ENCODE data around the gene PLXNA3. TPM values are rescaled to one million over a fixed set of nuclear protein-coding genes. Genes with fewer than 3 reads are reported as not detected.

The PLXNA3 gene
- total RNA-seq, 1 donor from 2014 or later, result 49.0 TPM

DNA sequence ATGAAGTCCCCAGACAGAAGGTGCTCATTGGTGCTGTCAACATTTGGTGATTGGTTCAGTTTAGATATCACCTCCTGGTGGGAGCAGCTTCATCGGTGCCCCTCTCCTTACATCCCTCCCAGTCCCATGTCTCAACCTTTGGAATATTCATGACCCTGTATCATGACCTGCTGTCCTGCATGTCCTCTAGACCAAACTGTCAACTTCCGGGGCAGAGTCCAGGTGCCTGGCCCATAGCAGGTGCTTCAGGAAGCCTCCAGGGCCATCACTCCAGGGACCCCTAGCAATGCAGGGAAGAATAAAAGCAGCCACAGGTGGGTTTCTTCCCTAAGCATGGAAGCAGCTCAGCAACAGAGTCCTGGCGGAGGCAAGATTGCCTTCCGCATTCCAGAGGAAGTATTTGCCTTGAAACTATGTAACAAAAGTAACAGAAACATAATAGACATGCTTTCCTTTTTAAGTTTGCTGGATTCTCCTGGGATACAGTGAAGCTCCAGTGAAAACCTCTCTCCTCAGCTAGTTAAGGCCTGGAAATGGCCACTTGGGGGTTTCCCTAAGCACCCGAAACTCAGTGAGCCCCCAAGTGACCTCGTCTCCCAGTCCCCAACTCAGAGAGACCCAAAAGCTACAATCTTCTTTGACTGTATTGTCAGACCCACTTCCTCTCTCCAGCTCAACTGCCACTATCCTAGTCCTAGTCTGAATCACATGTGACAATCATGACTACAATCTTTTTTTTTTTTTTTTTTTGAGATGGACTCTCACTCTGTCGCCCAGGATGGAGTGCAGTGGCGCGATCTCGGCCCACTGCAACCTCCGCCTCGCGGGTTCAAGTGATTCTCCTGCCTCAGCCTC lies 30.9 kb upstream of the PLXNA3 start:
- Histone ChIP-seq H3K4me1 (peaks cover 3% of the 10 kb centered on the region), H3K27me3 (no peaks in the 10 kb centered on the region), H3K4me3 (peak overlapping the region; percentile 65), H3K27ac (peak overlapping the region; percentile 83), H3K36me3 (peaks cover 4% of the 10 kb centered on the region), H3K9me3 (no peaks in the 10 kb centered on the region)
- TF ChIP-seq, protein P1, sequence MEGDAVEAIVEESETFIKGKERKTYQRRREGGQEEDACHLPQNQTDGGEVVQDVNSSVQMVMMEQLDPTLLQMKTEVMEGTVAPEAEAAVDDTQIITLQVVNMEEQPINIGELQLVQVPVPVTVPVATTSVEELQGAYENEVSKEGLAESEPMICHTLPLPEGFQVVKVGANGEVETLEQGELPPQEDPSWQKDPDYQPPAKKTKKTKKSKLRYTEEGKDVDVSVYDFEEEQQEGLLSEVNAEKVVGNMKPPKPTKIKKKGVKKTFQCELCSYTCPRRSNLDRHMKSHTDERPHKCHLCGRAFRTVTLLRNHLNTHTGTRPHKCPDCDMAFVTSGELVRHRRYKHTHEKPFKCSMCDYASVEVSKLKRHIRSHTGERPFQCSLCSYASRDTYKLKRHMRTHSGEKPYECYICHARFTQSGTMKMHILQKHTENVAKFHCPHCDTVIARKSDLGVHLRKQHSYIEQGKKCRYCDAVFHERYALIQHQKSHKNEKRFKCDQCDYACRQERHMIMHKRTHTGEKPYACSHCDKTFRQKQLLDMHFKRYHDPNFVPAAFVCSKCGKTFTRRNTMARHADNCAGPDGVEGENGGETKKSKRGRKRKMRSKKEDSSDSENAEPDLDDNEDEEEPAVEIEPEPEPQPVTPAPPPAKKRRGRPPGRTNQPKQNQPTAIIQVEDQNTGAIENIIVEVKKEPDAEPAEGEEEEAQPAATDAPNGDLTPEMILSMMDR (IDR thresholded peaks at IDR 0.05), result no peak
- intact Hi-C loops (cut with DNase I), result no loop called here
- no peak for DNase-seq
- no peak for ATAC-seq

DNA sequence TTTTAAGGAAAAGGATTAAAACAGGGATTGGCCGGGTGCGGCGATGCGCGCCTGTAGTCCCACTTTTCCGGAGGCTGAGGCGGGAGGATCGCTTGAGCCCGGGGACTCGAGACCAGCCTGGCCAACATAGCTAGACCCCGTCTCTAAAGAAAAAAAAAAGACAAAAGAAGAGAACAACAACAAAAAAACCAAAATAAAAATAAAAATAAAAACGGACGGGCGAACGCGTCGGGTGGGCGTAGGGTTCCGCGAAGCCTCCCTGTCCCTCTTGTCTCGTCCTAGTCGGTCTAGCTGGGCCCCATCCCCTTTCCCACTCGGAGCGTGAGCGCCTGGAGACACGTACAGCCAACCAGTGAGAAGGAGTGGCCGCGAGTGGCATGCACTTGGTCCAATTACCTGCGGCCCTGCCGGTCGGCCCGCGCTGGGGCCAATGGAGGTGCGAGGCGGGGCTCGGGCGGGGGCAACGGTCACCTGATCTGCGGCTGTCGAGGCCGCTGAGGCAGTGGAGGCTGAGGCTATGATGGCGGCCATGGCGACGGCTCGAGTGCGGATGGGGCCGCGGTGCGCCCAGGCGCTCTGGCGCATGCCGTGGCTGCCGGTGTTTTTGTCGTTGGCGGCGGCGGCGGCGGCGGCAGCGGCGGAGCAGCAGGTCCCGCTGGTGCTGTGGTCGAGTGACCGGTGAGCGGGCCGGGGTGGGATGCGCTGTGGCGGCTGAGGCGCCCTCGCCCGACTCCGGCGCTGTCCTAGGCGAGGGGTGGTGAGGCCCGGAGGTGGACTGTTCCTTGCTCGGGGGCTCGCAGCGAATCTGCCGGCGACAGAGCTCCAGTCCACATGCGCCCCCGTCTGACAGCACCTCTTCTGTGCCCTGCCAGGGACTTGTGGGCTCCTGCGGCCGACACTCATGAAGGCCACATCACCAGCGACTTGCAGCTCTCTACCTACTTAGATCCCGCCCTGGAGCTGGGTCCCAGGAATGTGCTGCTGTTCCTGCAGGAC lies 29.6 kb upstream of the PLXNA3 start, which contains the start of gene ATP6AP1:
Gene ATP6AP1 (plus strand): TSS at position 502 of the 996 bp plus-strand sequence. CDS start 16 bp downstream, at position 518.
- DNase-seq (peak; percentile 96), ATAC-seq (peak; percentile 98)
- Histone ChIP-seq H3K4me3 (peak within 1 kb of the TSS; percentile 65), H3K4me1 (peaks cover 3% of the 10 kb centered on the region), H3K9me3 (no peaks in the 10 kb centered on the region), H3K27ac (peak within 1 kb of the TSS; percentile 83), H3K36me3 (peaks cover 10% of the 10 kb centered on the region), H3K27me3 (no peaks in the 10 kb centered on the region)
- TF ChIP-seq, protein P1 (IDR thresholded peaks at IDR 0.05), result no peak
- intact Hi-C loops (cut with DNase I), result no loop called here

DNA sequence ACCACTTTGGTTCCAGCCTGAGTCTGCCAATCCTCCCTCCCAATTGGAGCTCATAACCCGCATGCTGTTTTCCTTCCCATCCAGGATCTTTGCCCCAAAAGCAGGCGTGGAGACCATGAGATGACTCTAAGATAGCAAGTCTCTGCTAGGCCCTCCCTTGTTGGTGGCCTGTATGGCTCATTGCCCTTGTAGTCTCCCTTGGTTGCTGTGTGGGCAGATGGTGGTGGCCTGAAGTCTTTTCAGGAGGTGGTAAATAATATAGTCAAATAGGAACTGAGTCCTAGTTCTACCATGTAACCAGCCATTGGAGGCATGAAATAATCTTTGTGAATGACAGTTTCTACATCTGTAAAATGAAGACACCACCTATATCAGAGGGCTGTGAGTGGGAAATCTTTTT lies 28.4 kb upstream of the PLXNA3 start:
- TF ChIP-seq, protein P1 (IDR thresholded peaks at IDR 0.05), result no peak
- intact Hi-C loops (cut with DNase I), result no loop called here
- no peaks in the 10 kb centered on the region for H3K9me3 ChIP-seq
- H3K27ac ChIP-seq, result no peak overlapping the region
- DNase-seq (no peak), ATAC-seq (no peak)
- peak overlapping the region; percentile 65 for H3K4me3 ChIP-seq
- H3K27me3 ChIP-seq, result no peaks in the 10 kb centered on the region
- peaks cover 15% of the 10 kb centered on the region for H3K36me3 ChIP-seq
- peaks cover 3% of the 10 kb centered on the region for H3K4me1 ChIP-seq

DNA sequence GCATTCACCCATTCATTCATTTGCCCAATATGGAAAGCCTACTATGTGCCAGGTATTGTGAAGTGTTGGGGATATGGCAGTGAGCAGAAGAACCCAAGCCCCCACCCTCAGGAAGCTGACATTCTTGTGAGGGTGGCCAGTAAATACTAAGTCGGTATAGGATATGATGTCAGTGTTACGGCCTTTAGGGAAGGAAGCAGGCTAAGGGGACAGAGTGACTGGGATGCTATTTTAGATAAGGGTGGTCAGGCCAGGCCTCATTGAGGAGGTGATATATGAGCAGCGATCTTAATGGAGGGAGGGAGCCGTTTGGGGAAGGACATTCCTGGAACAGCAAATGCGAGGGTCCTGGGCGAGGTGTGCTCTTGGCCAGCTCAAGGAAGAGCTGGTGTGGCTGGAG lies 27.6 kb upstream of the PLXNA3 start:
- ATAC-seq (no peak), DNase-seq (no peak)
- intact Hi-C loops (cut with DNase I), result no loop called here
- Histone ChIP-seq H3K4me1 (peaks cover 3% of the 10 kb centered on the region), H3K36me3 (peaks cover 15% of the 10 kb centered on the region), H3K4me3 (peak overlapping the region; percentile 65), H3K27me3 (no peaks in the 10 kb centered on the region), H3K9me3 (no peaks in the 10 kb centered on the region), H3K27ac (peak overlapping the region; percentile 47)
- TF ChIP-seq, protein P1 (IDR thresholded peaks at IDR 0.05), result no peak

DNA sequence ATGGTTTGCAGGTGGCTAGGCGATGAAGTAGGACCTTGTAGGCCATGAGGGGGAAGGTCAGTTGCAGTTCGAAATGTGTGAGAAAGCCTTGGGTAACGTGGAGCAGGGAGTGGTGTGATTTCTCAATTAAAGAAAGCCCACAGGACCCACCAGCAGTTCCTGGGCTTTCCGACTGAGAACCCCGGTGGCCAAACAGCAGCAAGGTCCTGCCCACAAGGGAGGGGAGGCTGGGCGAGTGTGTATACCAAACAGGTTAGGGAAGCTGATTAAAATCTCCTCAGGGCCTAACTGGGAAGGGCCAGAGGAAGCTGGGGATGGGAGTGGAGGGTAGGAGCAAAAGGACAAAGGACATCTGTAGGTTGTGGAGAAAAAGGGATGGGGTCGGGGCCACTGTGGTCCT lies 27.2 kb upstream of the PLXNA3 start:
- no peak overlapping the region for H3K4me3 ChIP-seq
- ATAC-seq (peak; percentile 30), DNase-seq (peak; percentile 68)
- intact Hi-C loops (cut with DNase I), result no loop called here
- peak overlapping the region; percentile 47 for H3K27ac ChIP-seq
- no peaks in the 10 kb centered on the region for H3K9me3 ChIP-seq
- peaks cover 17% of the 10 kb centered on the region for H3K36me3 ChIP-seq
- TF ChIP-seq, protein P1 (IDR thresholded peaks at IDR 0.05), result no peak
- H3K4me1 ChIP-seq, result peaks cover 3% of the 10 kb centered on the region
- H3K27me3 ChIP-seq, result no peaks in the 10 kb centered on the region
